ENCODE data around the gene H2AZ2.
"Not testable (repeated sequence)": the region's sequence is repeated elsewhere in the genome, so short reads cannot be mapped to it uniquely, and the experiment has no call there.

H2AZ2 gene

GRCh38 chr7:44787041-44787440 is 60.8 kb downstream of the H2AZ2 start:
- DNase-seq (ENCODE audit: low spot score) (no peak), FAIRE-seq (no peak)

GRCh38 chr7:44785218-44785617 is 62.7 kb downstream of the H2AZ2 start:
- not testable (repeated sequence) for DNase-seq (ENCODE audit: low spot score); FAIRE-seq

- DNase-seq (ENCODE audit: low spot score) (no peak), FAIRE-seq (no peak)
Observed at GRCh38 chr7:44784364-44784763, 63.5 kb downstream of the H2AZ2 start.

DNA sequence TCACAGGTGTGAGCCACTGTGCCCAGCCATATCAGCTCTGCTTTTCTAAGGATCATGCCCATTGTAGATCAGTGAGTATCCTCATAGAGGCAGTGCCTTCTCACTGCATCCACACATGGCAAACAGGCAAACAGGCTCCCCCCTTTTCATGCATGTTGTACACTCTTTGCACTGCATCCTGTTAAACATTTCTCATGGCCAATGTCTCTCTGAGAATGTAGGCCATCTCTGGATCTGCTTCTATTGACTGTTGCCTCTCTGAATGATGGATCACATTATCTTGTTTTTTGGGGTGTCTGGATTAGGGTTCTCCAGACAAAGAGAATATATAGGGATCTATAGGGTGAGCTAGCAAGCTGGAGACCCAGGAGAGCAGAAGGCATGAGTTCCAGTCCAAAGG is 64.5 kb downstream of the H2AZ2 start:
- FAIRE-seq (no peak), DNase-seq (ENCODE audit: low spot score) (no peak)

- no peak for FAIRE-seq
- no peak for DNase-seq (ENCODE audit: low spot score)
Observed at GRCh38 chr7:44782460-44782859, 65.4 kb downstream of the H2AZ2 start.

Measured in RCC 7860 (cell line).